ENCODE measurements around the gene WNK1.

DNA sequence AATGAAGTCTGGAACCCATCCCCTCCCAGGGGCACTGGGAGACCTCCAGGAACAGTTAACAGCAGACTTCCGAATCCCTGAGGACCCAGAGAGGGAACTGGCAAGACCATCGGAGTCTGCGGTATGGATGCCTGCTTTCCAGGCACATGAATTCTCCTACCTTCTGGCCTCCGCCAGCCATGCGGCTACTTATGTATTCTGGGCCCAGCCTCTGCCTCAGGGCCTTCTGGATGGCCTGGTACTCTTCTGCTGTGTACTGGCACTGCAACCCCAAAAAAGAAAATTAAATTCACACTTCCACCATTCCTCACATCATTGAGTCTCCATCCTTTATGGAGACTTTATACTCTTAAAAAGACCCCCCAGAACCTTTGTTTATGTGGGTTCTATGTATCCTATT is 178.7 kb downstream of the WNK1 start:
- no peak for TF ChIP-seq CTCF (IDR thresholded peaks at IDR 0.05)
- no peak for TF ChIP-seq POLR2A (IDR thresholded peaks at IDR 0.05)

Data from lower leg skin (tissue), 3 donors.